ENCODE data around the gene CHST11.

CHST11 gene

DNA sequence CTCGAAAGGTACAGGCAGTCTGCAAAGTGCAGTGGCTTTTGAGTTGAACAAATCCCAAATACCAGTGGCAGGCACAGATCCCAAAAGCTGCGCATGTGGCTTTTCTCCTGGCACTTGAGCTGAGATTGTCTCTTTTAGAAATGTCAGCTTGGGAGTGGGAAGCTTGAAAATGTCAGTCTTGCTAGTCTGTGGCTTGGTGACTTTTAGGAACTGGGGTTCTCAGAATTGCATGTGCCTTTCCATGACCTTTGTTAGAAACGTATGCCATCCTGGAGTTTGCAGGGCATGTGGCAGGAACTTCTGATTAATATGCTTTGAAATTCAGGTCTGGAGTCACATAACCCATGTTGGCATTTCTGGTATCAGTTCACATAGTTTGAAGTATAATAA lies 182.1 kb downstream of the CHST11 start:
- no peak for DNase-seq

DNA sequence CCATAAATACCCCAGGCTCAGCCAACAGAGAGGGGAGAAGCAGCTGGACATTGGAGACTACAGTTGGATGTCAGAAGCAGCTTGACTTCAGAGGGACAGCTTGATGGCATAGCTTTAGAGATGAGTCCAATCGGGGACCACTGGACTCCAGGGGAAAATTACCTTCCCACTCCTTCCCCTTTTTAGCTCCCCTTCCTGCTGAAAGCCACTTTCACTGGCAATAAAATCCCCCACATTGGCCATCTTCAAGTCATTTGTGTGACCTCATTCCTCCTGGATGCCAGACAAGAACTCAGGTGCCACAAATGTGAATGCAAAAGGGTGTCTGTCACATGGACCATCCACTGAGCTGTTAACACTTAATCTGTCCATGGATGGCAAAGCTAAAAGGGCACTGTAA lies 184.2 kb downstream of the CHST11 start:
- DNase-seq = no peak

DNA sequence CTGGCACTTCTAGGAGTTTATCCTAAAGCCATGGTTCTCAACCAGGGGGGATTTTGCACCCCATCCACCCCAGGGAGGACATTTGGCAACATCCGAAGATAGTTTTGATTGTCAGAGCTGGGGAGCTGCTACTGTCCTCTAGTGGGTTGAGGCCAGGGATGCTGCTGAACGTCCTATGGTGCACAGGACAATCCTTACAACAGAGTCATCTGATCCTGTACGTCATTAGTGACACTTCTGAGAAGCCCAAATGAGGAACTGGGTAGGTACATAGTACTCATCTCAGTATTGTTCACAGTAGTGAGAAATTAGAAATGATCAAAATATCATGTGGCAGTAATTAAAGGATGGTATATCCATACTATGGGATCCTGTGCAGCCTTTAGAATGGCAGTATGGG lies 185.1 kb downstream of the CHST11 start:
- DNase-seq = no peak

DNA sequence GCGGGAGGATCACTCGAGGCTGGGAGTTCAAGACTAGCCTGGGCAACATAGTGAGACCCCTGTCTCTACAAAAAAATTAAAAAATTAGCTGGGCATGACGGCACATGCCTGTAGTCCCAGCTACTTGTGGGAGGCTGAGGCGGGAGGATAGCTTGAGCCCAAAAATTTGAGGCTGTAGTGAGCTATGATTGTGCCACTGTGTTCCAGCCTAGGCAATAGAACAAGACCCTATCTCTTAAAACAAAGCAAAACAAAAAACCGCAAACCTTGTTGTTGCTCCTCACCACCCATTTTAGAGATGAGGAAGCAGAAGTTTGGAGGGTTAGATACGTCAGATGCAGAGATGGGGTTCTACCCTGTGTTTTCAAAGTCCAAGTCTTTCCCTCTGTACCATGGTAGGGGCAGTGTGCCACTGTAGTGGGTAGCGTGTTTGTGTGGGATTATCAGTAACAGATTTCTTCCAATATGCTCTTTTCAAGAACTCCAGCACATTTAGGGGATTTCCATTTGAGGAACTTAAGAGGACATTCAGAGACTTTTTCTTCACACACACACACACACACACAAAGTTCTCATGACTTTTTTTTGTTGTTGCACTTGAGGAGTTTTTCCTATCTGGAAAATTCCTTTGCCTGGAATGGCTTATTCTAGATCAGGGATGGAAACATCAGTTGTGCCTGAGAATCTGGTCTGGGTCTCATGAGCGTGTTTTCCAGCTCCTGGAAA lies 186.5 kb downstream of the CHST11 start:
- no peak for DNase-seq

DNA sequence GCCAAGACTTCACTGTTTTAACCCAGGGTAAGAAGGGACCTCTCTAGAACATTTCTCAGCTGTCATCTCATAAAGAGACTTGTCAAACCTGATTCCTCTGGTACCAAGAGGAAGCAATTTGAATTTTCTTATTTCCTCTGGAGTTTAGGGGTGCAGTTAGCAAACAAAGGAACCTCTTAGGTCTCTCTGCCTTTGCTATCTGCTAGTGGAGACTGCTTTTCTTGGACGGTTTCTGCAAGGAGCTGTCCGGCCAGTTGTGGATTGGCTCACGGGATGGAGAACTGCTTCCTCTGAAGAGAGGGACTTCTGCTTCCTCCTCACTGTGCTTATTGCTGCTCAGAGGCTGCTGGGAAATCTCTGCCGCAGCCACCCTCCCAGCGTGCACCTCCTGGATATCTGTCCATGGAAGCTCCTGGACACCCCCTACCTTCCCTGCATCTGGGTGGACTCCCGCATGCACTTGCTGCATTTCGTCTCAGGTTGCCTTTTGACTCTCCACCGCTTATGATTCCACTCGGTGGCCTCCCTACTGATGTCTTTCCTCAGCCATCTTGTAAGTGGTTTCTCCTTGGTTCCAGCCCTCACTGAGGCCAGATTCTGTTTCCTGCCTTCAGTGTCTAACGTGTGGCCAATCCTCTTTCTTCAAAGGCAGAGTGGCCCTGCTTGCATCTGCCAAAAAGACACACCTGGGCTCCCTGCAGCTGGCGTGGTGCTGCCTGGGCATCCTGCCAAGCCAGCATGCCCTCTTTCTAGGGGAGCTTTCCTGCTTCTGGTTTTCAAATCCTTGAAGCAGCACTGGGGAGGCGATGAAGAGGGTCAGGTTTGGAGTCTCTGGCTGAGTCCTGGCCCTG lies 187.3 kb downstream of the CHST11 start:
- DNase-seq = no peak

DNA sequence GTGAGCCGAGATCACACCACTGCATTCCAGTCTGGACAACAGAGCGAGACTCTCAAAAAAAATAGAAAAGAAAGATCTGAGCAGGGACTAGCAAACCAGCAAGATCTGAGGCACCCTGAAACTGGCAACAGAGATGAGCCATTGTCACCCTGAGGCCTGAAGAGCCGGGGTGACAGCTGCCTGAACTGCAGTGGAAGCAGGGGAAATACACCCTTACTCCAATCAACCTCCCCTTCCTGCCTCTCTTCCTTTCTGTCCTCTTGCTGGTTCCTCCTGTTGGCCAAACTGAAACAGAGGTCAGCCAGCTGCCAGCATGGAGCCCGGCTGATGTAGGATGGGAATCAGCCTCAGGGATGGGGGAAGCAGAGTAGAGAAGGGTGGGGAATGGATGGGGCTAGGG lies 192.0 kb downstream of the CHST11 start:
- no peak for DNase-seq

DNA sequence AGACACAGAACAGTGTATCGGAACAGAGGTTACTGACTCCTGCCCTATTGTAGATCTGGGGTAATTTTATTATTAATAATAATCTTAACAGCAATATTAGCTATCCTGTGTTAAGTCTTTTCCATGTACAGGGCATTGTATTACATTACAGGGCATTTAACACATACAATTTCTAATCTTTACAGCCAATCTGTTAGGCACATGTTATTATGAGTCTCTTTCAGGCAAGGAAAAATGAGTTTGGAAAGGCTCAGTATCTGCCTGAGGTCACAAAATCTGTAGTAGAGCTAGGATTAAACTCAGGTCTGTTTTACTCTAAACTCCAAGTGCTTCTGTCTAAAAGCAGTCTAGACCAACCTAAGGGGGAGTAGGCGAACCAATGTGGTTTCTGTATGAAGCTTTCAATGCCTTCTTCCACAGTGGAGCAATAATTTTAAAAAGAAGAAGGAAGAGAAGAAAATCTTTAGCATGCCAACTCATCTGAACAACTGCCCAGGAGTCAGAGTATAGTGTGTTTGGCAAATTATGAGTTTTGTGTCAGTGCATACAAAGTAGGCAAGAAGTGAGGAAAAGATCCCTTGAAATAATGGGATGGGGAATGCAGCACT lies 192.6 kb downstream of the CHST11 start:
- DNase-seq = no peak

DNA sequence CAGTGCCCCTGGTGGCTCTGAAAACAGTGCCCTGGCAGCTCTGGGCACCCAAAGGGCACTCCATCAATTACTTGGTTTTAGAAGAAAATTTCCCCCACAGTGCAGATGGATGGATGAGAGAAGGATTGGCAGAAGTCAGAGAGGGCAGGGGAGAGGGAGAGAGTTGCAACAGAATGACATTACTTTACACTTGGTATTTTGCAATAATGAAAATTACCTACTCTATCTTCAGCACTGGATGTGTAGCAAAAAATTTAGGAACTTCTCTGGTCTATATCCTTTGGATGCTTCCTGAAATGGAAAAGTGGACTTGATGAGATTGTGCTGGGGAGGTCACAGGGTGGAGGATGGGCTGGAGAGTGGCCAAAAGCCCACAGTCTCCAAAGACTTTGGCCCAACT lies 193.2 kb downstream of the CHST11 start:
- DNase-seq = no peak

DNA sequence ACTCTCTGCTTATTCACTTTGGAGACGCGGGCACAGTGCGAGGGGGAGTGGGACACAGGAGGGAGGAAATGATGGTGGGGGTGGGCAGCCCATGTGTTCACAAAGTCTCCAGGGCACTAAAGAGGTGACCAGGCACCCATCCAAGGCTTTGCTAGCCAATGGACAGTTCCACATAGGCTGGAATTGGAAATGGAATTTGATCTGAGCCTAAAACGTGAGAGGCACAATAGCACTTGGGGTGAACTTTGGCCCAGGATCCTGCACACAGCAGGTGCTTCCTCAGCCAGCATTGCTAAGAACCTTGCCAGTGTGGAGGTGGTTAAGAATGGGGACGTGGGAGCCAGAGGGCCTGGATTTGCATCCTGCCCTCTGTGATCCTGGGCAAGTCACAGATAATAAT lies 193.8 kb downstream of the CHST11 start:
- DNase-seq = no peak

DNA sequence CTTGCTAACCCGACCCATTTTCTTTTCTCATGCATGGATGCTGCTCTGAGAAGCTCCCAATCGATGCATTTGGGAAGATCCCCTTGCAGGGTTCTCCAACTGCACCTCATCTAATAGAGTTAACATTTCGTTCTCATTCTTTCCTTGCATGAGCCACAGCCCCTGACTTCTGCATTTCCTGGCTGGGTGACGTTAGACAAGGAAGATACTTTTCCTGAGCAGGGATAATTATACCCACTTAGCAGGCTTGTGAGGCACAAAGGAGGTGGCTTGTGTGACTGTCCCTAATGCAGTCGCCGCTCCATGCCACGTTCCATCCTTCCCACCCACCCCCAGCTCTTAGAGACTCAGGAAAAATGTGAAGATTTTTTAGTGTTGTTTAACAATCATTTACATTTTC lies 195.1 kb downstream of the CHST11 start:
- DNase-seq = no peak

DNA sequence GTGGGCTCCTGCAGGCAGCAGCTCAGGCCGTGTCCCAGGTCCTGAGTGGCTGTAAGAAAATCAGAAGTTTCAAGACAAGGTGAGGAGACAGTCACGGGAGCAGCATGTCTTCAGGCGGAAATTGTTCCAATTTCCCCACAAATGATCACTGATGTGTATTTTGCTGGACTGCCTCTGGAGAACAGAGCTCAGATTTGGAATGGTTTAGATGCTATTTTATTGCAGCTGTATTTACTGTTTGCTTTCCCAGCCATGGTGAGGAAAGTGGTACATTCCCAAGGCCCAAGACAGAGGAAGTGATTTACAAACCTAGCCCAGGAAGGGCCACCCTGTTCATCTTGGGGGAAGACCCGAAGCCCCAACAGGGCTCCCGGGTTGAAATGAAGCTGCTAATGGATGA lies 195.6 kb downstream of the CHST11 start:
- no peak for DNase-seq

DNA sequence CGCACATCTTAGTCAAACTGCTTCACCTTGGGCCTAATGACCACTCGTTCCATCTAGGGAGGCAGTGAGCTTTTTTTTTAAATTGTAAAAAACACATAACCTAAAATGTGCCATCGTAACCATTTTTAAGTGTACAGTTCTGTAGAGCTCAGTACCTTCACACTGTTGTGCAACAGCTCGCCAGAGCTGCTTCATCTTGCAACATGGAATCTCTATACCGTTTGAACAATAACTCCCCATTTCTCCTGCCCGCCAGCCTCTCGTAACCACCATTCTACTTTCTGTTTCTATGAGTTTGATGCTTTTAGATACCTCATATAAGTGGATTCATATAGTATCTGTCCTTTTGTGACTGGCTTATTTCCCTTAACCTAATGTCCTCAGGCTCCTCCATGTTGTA lies 196.2 kb downstream of the CHST11 start:
- no peak for DNase-seq

DNA sequence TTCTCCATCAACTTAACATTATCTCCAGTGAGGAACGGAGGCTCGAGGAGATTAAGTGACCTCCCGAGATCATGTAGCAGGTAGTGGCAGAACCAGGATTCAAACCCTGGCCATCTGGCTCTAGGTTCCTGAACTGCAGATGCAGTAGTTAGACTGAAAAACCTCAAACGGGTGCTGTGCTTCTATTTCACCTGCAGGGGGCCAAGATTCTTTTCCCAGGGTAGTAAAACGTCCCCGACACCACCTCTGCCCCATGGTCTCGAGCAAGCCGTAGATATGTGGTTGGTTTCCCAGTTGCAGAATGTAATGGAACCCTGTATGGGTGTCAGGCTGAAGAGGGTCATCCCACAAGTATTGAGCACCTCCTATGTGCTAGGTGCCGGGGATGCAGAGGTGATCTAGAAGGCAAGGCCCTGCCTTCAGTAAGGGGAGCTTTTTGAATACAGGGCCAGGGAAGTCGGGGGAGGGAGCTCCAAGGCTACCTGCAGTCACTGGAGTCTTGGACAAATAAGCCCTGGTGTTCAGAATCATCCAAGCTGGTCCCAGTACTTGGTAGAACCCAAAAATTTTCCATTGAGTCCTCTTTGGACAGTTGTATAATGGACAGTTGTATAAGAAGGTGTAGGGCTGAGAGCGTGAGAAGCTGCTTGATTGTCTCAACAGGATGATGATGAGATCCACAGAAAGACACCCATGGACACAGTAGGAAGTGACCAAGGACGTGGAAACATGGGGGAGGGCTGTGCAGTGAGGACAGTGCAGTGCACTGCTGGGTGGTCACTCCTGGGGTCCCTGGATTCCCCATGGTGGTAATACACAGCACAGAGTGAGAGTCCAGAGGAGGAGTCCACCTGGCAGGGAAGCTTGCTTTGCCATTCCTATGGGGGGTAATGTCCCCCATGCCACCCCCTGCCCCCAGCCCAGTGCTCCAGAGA lies 197.2 kb downstream of the CHST11 start:
- DNase-seq = no peak

DNA sequence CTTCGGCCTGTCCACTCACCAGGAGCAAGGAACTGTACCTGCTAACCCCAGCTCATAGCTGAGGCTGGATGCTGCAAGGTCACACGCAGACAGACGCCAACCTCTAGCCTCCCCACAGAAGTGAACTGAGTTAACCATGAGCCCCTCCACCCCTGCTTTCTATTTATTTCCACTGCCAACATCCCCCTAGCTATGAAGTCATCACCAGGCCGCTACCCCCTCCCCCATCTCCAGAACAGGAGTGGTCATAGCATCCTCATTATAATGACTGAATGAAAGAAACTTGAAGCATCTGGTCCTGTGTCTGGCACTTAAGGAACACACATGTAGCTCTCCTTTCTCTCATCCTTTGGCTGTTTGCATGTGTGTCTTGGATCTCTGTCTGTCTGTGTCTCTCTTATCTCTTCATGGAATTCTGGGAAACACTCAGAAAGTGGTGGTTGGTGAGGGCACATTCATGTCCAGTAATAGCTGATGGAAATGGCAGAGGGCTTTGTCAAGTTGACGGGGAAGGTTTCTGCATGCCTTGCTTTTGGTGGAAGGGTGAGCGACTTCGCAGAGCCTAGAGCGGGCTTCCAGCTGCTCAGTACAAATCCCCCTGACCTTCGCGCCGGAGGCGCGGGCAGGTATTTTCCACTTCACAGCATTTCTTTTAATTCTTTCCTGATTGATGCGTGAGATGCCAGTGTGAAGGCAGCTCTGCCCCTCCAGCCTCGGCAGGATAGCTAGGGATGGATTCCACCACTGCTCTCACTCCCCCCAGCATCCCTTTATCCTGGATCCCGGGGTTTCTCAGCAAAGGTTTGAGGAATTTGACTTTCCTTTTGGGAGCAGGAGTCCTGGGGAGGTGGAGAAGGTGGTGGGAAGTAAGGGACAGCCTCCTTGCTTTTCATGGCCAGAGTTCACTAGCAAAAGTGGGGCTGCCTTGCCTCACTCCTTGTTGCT lies 198.2 kb downstream of the CHST11 start:
- DNase-seq = no peak

DNA sequence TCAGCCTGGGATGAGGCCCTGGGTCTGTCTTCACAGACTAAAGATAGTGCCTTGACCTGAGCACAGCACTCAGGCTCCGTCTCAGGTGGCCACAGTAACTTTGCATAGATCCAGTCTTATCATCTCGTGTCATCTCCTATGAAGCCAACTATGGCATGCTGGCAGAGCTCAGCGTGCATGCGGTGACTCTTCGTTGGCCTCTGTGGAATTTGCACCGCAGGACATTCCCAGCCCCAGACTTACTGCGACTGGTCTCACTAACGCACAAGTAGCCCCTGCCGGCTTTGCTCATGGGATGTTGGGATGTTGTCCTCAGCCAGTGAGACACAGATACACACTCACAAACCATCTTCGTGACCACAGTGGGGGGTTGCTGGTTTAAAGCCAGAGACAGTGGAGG lies 199.6 kb downstream of the CHST11 start:
- DNase-seq = no peak

DNA sequence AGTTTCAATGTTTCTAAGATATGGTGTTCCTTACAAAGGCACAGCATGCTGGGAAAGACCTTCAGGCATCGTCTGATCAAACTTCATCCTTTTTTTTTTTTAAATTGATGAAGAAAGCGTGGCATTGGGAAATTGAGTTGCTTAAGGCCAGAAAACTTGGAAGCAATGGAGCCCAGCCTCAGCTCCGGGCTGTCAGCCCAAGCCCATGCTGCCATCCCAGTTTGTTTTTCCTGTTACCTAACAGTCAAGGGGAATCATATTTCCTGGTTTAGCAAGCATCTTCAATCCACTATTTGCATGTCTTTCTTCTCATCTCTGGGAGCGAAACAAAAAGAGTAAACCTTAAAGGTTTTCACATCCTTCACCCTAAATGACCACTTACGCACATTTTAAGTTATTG lies 200.2 kb downstream of the CHST11 start:
- no peak for DNase-seq

DNA sequence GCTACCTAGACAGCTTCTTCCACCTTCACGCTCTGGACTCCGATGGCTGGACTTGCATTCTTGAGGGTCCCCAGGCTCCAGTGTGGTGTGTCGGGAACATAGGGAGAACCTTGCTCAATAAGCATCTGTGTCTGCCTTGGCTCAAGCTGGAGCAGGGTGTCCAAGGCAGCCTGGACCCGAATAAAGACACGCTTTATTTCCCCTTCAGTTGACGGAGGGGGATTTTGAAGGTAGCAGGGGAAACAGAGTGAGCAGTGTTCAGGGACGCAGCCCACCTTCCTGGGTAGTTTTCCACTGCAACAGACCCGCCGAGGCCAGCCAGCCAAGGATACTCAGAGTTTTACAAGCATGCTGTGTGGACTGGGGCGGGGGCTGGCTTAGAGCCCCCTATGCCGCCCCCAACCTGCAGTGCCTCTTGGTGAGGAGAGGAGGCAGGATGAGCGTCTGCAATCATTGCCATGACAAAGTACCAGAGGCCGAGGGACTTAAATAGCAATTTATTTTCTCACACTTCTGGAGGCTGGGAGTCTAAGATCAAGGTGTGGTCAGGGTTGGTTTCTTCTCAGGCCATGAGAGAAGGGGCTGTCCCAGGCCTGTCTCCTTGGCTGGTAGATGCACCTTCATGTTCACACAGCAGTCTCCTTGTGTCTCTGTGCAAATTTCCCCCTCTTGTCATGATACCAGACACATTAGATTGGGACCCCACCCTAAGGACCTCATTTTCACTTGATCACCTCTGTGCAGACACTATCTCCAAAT lies 201.2 kb downstream of the CHST11 start:
- DNase-seq = no peak

DNA sequence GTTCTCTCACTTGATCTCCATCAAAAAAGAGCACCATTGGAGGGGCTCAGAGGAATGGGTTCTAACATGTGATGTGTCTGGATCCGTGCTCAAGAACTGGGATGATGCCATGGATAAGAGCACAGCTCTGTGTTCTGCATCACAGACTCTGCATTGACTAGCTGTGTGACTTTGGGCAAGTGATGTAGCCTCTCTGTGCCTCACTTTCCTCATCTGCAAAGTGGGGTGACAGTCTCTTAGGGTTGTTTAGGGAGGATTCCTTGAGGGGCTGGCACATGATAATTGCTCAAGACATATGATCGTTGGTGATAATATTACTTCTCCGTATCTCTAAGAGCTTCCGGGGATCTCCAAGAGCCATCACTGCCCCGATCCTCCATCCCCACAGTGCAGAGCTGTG lies 202.3 kb downstream of the CHST11 start:
- DNase-seq = no peak

DNA sequence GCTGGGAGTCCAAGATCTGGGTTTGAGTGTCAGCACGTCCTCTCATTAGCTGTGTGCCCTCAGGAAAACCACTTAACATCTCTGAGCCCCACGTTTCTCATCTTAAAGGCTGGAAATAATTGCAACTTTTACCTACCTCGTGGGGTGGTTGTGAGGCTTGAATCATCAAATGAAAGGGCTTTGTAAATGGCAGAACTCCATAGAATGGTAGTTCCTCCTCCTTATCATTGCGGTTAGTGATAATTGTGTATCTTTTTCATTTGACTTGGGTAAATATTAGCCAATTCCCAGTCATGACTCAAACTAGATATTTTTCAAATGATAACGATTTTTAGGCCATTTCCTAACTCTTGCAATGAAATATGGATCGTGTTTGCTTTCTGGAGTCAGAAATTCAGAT lies 205.5 kb downstream of the CHST11 start:
- DNase-seq = no peak

DNA sequence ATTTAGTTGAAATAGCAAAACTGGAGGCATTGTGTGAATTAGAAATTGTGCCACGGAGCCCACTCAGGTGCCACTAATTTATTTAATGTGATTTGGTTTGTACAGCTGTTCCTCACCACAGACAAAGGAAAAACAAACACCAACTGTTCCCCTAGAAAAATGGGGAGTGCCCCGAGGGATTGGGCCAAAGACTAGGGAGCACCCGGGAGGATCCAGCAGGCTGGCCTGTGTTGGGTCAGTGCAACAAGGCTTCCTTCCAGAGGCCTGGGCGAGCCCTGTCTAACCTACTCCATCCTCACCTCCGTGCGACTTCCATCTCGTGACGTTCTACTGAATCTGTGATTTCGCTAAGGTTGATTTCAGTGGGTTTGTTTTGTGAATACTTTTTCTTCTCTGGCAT lies 206.2 kb downstream of the CHST11 start:
- no peak for DNase-seq

DNA sequence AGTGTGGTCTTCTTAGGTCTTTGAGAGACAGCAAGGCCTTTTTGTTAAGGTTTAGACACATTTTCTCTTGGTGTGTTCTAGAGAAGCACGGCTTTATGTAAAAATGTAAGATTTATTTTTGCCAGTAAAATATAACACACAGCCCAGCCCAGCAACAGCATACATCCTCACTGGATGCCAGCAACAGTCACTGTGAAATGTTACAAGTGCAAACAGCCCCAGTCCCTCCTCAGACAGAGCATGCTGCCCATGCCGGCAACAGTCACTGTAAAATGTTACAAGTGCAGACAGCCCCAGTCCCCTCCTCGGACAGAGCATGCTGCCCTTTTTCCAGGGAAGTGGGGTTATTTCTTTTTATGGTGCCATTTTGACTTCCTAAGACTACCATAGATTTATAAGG lies 207.6 kb downstream of the CHST11 start:
- DNase-seq = no peak

Data from DMS 273 treated with DMSO at 0.1 percent for 48 hours (cell line).